ENCODE measurements around the gene RASSF4. TPM values are rescaled to one million over a fixed set of nuclear protein-coding genes. Genes with fewer than 3 reads are reported as not detected.

The RASSF4 gene
- total and polyA plus RNA-seq, 4 donors = 19.5 to 55.4 (median 41.6) TPM

- H3K4me3 ChIP-seq = no peak overlapping the region
- H3K9me3 ChIP-seq (ENCODE audit: control insufficient read depth in 4 of 4, insufficient read depth in 3 of 4, low read length in 3 of 4) = no peaks in the 10 kb centered on the region
- H3K9ac ChIP-seq (ENCODE audit: insufficient read depth in 1 of 2, low read length in 2 of 2) = no peak overlapping the region
- no peaks in the 10 kb centered on the region for H3K36me3 ChIP-seq (ENCODE audit: control insufficient read depth in 4 of 4, insufficient read depth in 4 of 4, low read length in 4 of 4)
- ATAC-seq (ENCODE audit: insufficient read depth, low FRiP score) (no peak), DNase-seq (no peak)
- H3K4me1 ChIP-seq (ENCODE audit: control insufficient read depth in 5 of 5, insufficient read depth in 5 of 5, low read length in 5 of 5) = peaks cover 0 to 11% (median 5%) of the 10 kb centered on the region in 5 donors
- no peak overlapping the region for H3K27ac ChIP-seq (ENCODE audit: low read depth in 1 of 2, low read length in 1 of 2)
- no peaks in the 10 kb centered on the region for H3K27me3 ChIP-seq (ENCODE audit: control insufficient read depth in 3 of 3, insufficient read depth in 3 of 3, low read length in 2 of 3)
- WGBS, 2 donors = 13 to 33% methylated on average over 3 of the region's 3 CpGs
- TF ChIP-seq CTCF (IDR thresholded peaks at IDR 0.05; ENCODE audit: control extremely low read depth, extremely low read depth) = no peak
Observed at GRCh38 chr10:44935966-44936295, 23.7 kb upstream of the RASSF4 start.

GRCh38 chr10:44936314-44936975 is 23.2 kb upstream of the RASSF4 start:
- H3K27ac ChIP-seq (ENCODE audit: low read depth in 1 of 2, low read length in 1 of 2) = no peak overlapping the region
- no peak overlapping the region for H3K9ac ChIP-seq (ENCODE audit: insufficient read depth in 1 of 2, low read length in 2 of 2)
- ATAC-seq (ENCODE audit: insufficient read depth, low FRiP score) (no peak), DNase-seq (no peak)
- no peak overlapping the region for H3K4me3 ChIP-seq
- H3K27me3 ChIP-seq (ENCODE audit: control insufficient read depth in 3 of 3, insufficient read depth in 3 of 3, low read length in 2 of 3) = no peaks in the 10 kb centered on the region
- H3K36me3 ChIP-seq (ENCODE audit: control insufficient read depth in 4 of 4, insufficient read depth in 4 of 4, low read length in 4 of 4) = no peaks in the 10 kb centered on the region
- 80 to 87% methylated on average over 7 of the region's 7 CpGs for WGBS, 2 donors
- H3K4me1 ChIP-seq (ENCODE audit: control insufficient read depth in 5 of 5, insufficient read depth in 5 of 5, low read length in 5 of 5) = peaks cover 0 to 11% (median 5%) of the 10 kb centered on the region in 5 donors
- no peaks in the 10 kb centered on the region for H3K9me3 ChIP-seq (ENCODE audit: control insufficient read depth in 4 of 4, insufficient read depth in 3 of 4, low read length in 3 of 4)
- no peak for TF ChIP-seq CTCF (IDR thresholded peaks at IDR 0.05; ENCODE audit: control extremely low read depth, extremely low read depth)

DNA sequence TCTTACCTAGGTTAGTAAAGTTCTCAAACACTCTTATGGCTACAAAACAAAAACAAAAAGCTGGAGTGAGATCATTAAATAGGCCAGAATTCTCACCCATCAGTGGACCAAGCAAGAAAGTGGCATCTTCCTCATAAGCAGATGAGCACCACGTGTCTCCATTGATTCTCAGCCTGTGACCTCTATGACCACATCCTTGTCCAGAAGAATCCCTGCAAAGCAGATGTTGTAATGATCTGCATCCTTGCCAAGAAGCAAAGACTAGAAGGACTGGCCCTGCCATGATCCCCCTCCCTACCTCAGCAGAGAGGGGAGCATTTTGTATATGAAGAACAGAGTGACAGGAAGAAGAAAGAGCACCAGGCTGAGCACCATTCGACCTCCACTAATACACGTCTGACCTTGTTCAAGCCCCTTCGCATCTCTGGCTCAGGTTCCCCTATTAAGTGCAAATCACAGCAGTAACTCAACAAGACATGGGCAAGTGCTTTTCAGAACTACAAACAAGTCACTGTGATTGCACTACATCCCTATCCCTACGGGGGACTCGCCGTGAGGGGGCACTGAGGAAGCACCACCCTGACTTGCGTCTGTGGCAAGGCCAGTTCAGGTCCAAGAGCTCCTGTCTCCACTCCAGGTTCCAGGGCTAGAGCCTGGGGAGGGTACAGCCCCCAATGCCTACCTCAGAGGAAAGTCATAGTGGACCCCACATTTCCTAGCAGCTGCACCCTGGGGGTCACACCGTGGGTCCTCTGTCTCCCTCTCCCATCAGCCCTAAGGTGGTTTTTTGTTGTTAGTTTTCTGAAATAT is 22.2 kb upstream of the RASSF4 start:
- Histone ChIP-seq H3K27ac (ENCODE audit: low read depth in 1 of 2, low read length in 1 of 2) (no peak overlapping the region), H3K4me3 (no peak overlapping the region), H3K27me3 (ENCODE audit: control insufficient read depth in 3 of 3, insufficient read depth in 3 of 3, low read length in 2 of 3) (no peaks in the 10 kb centered on the region), H3K9ac (ENCODE audit: insufficient read depth in 1 of 2, low read length in 2 of 2) (no peak overlapping the region), H3K4me1 (ENCODE audit: control insufficient read depth in 5 of 5, insufficient read depth in 5 of 5, low read length in 5 of 5) (peaks cover 0 to 10% (median 5%) of the 10 kb centered on the region in 5 donors), H3K36me3 (ENCODE audit: control insufficient read depth in 4 of 4, insufficient read depth in 4 of 4, low read length in 4 of 4) (no peaks in the 10 kb centered on the region), H3K9me3 (ENCODE audit: control insufficient read depth in 4 of 4, insufficient read depth in 3 of 4, low read length in 3 of 4) (no peaks in the 10 kb centered on the region)
- ATAC-seq (ENCODE audit: insufficient read depth, low FRiP score) = no peak
- no peak for DNase-seq
- 75 to 87% methylated on average over 9 of the region's 9 CpGs for WGBS, 2 donors
- no peak for TF ChIP-seq CTCF (IDR thresholded peaks at IDR 0.05; ENCODE audit: control extremely low read depth, extremely low read depth)
